AG09319 (cell line): ENCODE measurements around the gene ARHGAP42.

Source experiments
- DNase-seq: peaks from one replicate; pipeline ENCODE4 v3.0.0-alpha.2; 2010; ENCODE audit warnings: low read depth; ENCODE audit errors: extremely low read depth
- TF ChIP-seq, protein P1 (sequence below): IDR thresholded peaks from 2 replicates; pipeline ENCODE4 v1.5.1; 2011; ENCODE audit warnings: low read depth, mild to moderate bottlenecking, inconsistent platforms, low read length, moderate library complexity

The ARHGAP42 gene

DNA sequence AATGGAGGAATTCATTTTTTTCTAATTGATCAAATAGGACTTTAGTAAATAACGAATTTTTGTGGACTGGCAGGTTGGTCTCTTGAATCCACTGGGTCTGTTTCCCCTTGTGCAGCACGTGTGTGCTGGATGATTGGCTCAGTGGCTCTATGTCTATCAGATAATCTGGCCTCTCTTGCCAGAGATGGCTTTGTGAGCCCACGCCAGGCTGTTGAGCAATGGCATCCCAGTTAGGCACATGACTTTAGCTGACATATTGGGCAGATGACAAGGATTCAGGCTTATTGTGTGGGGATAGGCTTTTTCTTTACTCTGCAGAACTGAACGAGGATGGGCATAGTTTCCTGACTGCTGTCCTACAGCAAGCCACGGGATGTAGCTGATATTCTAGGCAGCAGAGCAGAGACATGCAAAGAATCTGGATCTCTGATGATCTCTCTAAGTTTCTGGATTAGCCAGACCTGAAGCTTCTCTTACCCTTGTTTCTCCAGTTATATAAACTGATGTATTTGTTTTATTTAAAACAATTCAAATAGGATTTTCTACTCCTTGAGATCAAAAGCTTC, 144.9 kb downstream of the ARHGAP42 start:
- no peak for DNase-seq
- TF ChIP-seq, protein P1, sequence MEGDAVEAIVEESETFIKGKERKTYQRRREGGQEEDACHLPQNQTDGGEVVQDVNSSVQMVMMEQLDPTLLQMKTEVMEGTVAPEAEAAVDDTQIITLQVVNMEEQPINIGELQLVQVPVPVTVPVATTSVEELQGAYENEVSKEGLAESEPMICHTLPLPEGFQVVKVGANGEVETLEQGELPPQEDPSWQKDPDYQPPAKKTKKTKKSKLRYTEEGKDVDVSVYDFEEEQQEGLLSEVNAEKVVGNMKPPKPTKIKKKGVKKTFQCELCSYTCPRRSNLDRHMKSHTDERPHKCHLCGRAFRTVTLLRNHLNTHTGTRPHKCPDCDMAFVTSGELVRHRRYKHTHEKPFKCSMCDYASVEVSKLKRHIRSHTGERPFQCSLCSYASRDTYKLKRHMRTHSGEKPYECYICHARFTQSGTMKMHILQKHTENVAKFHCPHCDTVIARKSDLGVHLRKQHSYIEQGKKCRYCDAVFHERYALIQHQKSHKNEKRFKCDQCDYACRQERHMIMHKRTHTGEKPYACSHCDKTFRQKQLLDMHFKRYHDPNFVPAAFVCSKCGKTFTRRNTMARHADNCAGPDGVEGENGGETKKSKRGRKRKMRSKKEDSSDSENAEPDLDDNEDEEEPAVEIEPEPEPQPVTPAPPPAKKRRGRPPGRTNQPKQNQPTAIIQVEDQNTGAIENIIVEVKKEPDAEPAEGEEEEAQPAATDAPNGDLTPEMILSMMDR = no peak

DNA sequence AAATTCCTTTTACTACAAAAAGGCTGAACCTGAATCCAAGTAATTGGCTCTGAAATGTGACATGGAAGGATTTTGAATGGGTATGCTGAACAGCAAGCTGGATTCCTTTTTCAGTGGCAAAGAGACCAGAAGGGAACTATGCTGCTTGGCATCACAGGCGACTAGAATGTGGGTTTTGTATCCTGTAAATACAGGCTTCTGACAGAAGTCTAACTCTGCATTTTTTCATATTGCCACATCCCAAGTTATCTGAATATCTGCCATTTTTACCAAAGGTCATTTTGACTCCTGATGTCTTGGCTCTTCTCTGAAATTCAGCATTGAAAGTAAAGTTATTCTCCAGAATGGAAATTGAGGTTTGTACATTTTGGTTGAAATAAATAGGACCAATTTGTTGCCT, 145.7 kb downstream of the ARHGAP42 start:
- no peak for DNase-seq
- TF ChIP-seq, protein P1 = no peak

DNA sequence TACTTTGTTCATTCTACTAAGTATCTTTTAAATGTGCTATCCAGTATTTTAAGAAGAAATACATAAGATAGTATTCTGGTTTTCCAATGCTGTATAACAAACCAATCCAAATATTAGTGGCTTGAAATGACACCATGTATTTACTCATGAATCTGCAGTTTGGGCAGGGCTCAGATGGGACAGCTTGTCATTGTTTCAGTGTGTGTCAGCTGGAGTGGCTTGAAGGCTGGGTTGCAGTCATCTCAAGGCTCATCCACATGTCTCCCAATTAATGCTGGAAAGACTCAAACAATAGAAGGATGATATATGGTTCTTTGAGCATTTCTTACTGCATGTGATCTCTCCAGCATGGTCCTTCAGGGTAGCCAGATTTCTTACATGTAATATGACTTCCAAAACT, 146.2 kb downstream of the ARHGAP42 start:
- no peak for DNase-seq
- TF ChIP-seq, protein P1 = no peak

DNA sequence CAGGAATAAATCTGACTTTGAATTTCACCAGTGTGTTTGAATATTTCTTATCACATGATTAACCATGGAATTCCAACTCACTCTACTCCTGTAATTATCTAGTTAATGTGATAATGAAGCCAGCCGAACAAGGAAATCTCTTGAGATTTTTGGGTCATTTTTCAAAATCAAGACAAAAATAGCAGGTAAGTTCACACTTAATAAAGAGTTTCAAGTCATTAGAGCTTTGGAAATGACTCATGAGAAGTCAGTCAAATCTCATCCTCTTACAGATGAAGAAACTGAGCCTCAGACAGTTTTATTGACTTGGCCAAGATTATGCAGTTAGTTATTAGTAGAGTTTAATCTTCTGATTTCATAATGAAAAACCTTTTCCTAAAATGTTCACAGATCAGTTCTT, 148.8 kb downstream of the ARHGAP42 start:
- TF ChIP-seq, protein P1 = no peak

DNA sequence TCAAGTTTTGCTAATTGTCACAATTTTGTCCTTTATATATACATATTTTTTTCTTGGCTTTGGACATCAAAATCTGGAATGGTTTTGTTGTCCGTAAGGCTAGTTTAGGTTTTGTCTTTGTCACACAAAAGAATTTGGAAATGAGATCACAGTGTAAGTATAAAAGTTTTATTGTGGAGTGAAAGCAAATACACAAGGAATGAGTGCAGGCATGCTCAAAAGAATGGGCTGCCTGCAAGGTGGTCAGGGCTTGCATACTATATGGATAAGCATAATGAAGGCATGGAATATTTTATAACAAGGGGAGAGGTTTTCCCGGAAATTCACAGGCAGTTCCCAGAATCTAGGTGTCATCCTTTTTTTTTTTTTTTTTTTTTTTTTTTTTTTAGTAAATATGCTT, 150.2 kb downstream of the ARHGAP42 start:
- TF ChIP-seq, protein P1 = no peak
- DNase-seq = no peak

More for the DNA sequence above, 148.8 kb downstream of the ARHGAP42 start:
- no peak for DNase-seq

DNA sequence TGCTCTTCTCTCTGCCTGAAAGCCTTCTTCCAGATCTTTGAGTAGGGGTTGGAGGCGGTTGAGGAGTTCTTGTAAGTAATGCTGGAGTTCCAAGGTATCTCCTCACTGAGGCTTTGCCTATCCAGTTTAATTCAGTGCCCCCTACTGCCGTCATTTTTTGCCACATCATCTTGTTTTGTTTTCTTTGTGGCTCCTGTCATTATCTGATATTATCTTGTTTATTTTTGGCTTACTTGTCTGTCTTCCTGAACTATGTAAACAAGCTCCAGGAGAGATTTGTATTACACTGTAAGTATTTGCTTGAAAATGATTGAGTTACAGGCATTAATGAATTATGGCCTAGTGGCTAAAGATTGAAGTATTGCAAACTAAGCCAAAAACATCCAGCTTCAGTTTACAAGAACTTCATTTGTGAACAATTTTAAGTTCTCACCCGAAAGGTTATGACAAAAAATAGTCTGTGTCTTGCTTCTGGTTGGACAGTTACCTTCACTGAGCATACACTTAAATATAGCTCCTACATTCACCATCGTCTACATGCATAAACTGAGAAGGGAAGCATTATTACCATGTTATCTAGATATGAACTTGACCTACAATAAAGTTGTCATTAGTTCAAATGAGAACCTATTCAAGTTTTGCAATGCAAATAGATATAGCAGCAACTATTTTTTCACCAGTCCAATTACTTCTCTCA, 154.8 kb downstream of the ARHGAP42 start:
- TF ChIP-seq, protein P1 = no peak
- DNase-seq = no peak

DNA sequence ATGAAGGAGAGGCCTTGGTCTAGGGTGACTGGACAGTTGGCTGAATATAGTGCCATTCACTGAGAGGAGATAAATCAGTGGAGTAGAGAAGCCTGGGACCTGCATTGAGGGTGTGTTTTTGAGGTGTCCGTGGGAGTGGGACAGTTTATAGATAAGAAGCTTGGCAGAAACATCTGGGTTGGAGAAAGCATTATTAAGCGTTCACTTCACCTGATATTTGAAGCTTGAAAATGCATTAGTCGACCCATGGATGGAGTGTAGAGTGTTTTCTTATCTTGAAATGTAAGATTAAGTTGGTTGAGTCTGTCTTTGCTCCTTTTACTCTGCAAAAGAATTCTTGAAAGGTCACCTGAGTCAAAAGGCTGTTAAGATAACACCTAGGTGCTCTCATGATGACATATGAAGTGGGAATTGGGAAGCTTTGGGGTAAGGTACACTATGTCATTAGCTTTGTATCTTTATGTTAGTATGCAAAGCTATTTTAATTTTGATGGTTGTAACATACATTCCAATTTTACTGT, 160.7 kb downstream of the ARHGAP42 start:
- DNase-seq = no peak
- TF ChIP-seq, protein P1 = no peak
